Activated B cell treated with CpG ODN at 0.5 μM for 24 hours (primary cell): ENCODE measurements around the gene CD274. TPM values are rescaled to one million over a fixed set of nuclear protein-coding genes. Genes with fewer than 3 reads are reported as not detected.

Source experiments
- ATAC-seq: fragments of 200-7000 bp; cut with Tn5 transposase; one replicate; pipeline ENCODE4 v1.10.0; 2021; ENCODE audit warnings: low read depth, mild to moderate bottlenecking, moderate library complexity
- CTCF ChIA-PET: fragments of 350-600 bp; sonication (Branson Sonifier 250); formaldehyde crosslinking; loops from one replicate; lab custom pipeline; 2021; ENCODE audit warnings: antibody characterized with exemption; lab: Charles Lee
- POLR2A ChIA-PET: fragments of 350-600 bp; sonication (Branson Sonifier 250); formaldehyde crosslinking; loops from one replicate; lab custom pipeline; 2021; ENCODE audit warnings: antibody characterized with exemption; lab: Charles Lee
- DNase-seq: peaks from one replicate; pipeline ENCODE4 v3.0.0; 2022
- H3K27ac Mint-ChIP-seq: one replicate; pipeline ENCODE4 v1.8.0; 2020; ENCODE audit warnings: mixed read lengths
- H3K27me3 Mint-ChIP-seq: one replicate; pipeline ENCODE4 v1.8.0; 2021; ENCODE audit warnings: mixed read lengths
- H3K36me3 Mint-ChIP-seq: one replicate; pipeline ENCODE4 v1.8.0; 2021; ENCODE audit warnings: low read depth, mixed read lengths
- H3K4me1 Mint-ChIP-seq: one replicate; pipeline ENCODE4 v1.8.0; 2021; ENCODE audit warnings: mixed read lengths
- H3K4me3 Mint-ChIP-seq: one replicate; pipeline ENCODE4 v1.8.0; 2020; ENCODE audit warnings: mild to moderate bottlenecking, mixed read lengths
- H3K9me3 Mint-ChIP-seq: one replicate; pipeline ENCODE4 v1.8.0; 2020; ENCODE audit warnings: mixed read lengths
- intact Hi-C: fragments of 100-400 bp; cut with micrococcal nuclease; formaldehyde crosslinking; loops from one replicate; pipeline ENCODE4 v1.15.1; 2024
- total RNA-seq: library from RNA; stranded (reverse); gene quantifications from 2 replicates; pipeline ENCODE4 v1.2.3, GENCODE V29; 2022
- TF ChIP-seq, protein P1 (sequence below): fragments of 200-600 bp; IDR thresholded peaks from one replicate; pipeline ENCODE4 v1.8.0; 2022; ENCODE audit warnings: antibody characterized with exemption, mild to moderate bottlenecking

The CD274 gene
- total RNA-seq, 1 donor from 2014 or later: 48.9 TPM

DNA sequence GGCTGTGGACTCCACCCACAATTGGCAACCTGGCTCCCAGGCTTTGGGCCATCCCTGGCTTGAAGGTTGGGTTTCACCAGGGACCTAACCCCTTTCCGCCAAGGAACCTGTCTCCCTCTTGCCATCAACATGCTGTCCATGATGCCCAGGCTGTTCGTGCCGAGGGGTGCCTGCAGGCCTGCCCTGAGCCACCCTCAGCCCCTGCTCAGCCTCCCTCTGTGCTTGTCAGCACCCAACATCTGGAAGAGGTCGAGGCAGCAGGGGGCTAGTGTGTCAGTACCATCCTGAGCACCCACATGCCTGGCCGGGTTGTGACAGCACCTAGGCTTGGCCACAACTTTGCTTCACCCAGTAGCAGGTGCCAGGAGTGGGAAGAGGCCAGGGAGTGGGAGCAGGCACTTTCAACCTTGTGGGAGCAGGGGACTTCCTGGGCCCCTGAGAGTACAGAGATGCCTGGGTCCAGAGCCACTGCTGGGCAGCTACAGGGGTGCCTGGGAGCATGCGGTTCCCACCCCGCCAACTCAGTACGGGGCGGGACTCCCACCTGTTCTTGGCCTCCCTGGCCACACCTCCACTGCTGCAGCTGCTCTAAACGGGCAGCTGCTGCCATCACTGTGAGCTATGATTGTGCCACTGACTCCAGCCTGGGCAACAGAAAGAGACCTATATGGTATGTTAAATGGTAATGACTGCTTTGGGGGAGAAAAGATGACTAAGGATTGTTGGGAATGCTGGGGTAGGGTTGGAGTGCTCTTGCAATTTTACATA, 66.3 kb downstream of the CD274 start:
- POLR2A ChIA-PET: no interaction called here
- DNase-seq: no peak

DNA sequence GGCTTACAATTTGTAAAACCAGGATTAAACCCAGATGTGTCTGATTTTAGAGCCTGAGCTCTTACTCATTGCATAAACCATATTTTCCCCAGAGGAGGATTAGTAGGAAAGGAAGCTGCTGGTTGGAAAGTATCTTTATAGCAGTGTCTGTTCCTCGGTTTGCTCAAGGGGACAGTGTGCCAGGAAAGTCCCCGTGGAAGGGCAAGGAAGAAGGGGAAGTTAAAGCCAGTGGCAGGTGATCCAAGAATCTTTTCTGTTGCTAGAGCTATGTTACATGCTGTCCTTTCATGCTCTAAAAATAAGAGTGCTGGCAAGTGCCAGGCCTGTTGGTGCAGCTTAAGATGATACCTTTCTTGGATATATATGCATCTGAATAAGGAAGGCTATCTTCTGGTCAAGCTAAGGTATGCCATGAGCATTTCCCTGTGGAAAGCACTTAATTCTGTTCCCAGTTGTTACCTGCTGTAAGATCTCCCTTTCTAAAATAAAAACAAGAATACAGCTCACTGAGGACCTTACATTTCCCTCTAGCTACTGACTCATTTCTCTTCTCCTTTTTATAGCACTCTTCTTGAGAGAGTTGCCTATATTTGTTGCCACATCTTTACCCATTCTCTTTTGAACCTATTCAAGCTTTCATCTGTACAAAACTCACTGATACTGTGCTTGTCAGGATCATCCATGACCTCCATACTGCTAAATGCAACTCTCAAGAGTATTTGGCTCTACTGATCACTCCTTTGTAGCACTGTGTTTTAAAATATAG, 68.0 kb downstream of the CD274 start:
- H3K4me3 Mint-ChIP-seq: no peak overlapping the region
- DNase-seq (no peak), ATAC-seq (peak; percentile 37)
- intact Hi-C loops: no loop called here
- TF ChIP-seq, protein P1, sequence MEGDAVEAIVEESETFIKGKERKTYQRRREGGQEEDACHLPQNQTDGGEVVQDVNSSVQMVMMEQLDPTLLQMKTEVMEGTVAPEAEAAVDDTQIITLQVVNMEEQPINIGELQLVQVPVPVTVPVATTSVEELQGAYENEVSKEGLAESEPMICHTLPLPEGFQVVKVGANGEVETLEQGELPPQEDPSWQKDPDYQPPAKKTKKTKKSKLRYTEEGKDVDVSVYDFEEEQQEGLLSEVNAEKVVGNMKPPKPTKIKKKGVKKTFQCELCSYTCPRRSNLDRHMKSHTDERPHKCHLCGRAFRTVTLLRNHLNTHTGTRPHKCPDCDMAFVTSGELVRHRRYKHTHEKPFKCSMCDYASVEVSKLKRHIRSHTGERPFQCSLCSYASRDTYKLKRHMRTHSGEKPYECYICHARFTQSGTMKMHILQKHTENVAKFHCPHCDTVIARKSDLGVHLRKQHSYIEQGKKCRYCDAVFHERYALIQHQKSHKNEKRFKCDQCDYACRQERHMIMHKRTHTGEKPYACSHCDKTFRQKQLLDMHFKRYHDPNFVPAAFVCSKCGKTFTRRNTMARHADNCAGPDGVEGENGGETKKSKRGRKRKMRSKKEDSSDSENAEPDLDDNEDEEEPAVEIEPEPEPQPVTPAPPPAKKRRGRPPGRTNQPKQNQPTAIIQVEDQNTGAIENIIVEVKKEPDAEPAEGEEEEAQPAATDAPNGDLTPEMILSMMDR: no peak
- peaks cover 35% of the 10 kb centered on the region for H3K4me1 Mint-ChIP-seq
- H3K27ac Mint-ChIP-seq: no peak overlapping the region
- H3K36me3 Mint-ChIP-seq: no peaks in the 10 kb centered on the region
- H3K9me3 Mint-ChIP-seq: no peaks in the 10 kb centered on the region
- POLR2A ChIA-PET: interaction anchor here (0.8 to 1.5 kb wide), 7 partner anchors 8 to 110 kb away, joined by 3 to 7 read pairs (median 4); partner anchors contain the start of genes PDCD1LG2, PLGRKT and RIC1
- H3K27me3 Mint-ChIP-seq: no peaks in the 10 kb centered on the region
- CTCF ChIA-PET: interaction anchor here (1.2 to 1.8 kb wide), 3 partner anchors 68 to 83 kb away, joined by 3 to 5 read pairs (median 3); partner anchors contain the start of gene CD274

More for the DNA sequence above, 66.3 kb downstream of the CD274 start:
- peaks cover 49% of the 10 kb centered on the region for H3K4me1 Mint-ChIP-seq
- H3K27me3 Mint-ChIP-seq: no peaks in the 10 kb centered on the region
- no peak overlapping the region for H3K4me3 Mint-ChIP-seq
- CTCF ChIA-PET: no interaction called here
- no peaks in the 10 kb centered on the region for H3K36me3 Mint-ChIP-seq
- no peak for ATAC-seq
- H3K9me3 Mint-ChIP-seq: no peaks in the 10 kb centered on the region
- TF ChIP-seq, protein P1: no peak
- H3K27ac Mint-ChIP-seq: no peak overlapping the region
- intact Hi-C loops: no loop called here

DNA sequence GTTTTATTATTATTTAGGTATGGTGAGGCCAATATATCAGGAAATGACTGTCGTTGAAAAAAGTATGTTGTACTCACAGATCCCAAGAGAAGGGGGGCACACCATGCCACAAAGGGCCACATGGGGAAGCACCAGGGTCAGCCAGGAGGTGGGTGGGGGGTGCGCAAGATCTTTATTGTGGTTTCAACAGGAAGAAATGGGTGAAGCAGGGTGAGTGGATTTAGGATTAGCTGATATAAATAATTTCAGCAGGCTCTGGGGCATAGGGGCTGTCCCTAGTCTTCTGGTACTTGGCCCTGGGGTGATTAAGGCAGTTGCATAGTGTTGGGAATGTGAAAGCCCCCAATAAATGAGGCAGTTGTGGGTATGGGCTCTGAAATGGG, 68.6 kb downstream of the CD274 start:
- Mint-ChIP-seq H3K27ac (no peak overlapping the region), H3K4me1 (peaks cover 30% of the 10 kb centered on the region), H3K4me3 (no peak overlapping the region), H3K27me3 (no peaks in the 10 kb centered on the region), H3K36me3 (no peaks in the 10 kb centered on the region), H3K9me3 (no peaks in the 10 kb centered on the region)
- TF ChIP-seq, protein P1: no peak
- POLR2A ChIA-PET: interaction anchor here (1.1 to 1.5 kb wide), 3 partner anchors 64 to 82 kb away, joined by 5 to 7 read pairs (median 5); partner anchors contain the start of gene PLGRKT
- CTCF ChIA-PET: interaction anchor here (1.2 to 1.8 kb wide), 3 partner anchors 68 to 82 kb away, joined by 3 to 5 read pairs (median 3); partner anchors contain the start of gene CD274
- ATAC-seq: no peak
- intact Hi-C loops: no loop called here
- no peak for DNase-seq

Other genes starting within 250 kb of the CD274 start
- not detected in 2 replicates for gene INSL4, start 219.1 kb upstream of the CD274 start, total RNA-seq
- gene RLN2, start 145.8 kb upstream of the CD274 start, total RNA-seq: 1.8 and 1.9 TPM in 2 replicates
- gene RLN1, start 110.7 kb upstream of the CD274 start, total RNA-seq: 1.2 and 1.9 TPM in 2 replicates
- 57.1 and 59.7 TPM in 2 replicates for gene PLGRKT, start 12.6 kb upstream of the CD274 start, total RNA-seq
- 2.1 and 2.8 TPM in 2 replicates for gene PDCD1LG2, start 60.0 kb downstream of the CD274 start, total RNA-seq
- gene RIC1, start 178.6 kb downstream of the CD274 start, total RNA-seq: 68.1 and 85.0 TPM in 2 replicates